Kidney (tissue), 14 donors: Measurements from ENCODE around the gene ZNF222. TPM values are rescaled to one million over a fixed set of nuclear protein-coding genes. Genes with fewer than 3 reads are reported as not detected.
A peak's percentile ranks its signal among the peaks of the same experiment; 100 is the strongest.

Source experiments
- DNase-seq, 5 donors: peaks; one replicate each; pipeline ENCODE4 v3.0.0-alpha.2; 2013 to 2020
- FAIRE-seq: peaks from 2 replicates; lab custom pipeline; 2012; peaks lifted over from hg19 to GRCh38; lab: Jason Lieb, UNC
- H3K27ac ChIP-seq, 2 donors: one replicate each; pipeline ENCODE4 v1.7.0; 2013; ENCODE audit warnings: low read depth in 2 of 2, low read length in 2 of 2, inconsistent platforms in 1 of 2
- H3K27me3 ChIP-seq: one replicate; pipeline ENCODE4 v1.7.1; 2013; ENCODE audit warnings: low read length, inconsistent platforms; ENCODE audit not compliant: control insufficient read depth, insufficient read depth
- H3K36me3 ChIP-seq, 3 donors: one replicate each; pipeline versions ENCODE4 v1.7.0 to v1.7.1; 2013; ENCODE audit warnings: low read length in 3 of 3, control low read depth in 1 of 3, inconsistent platforms in 1 of 3; ENCODE audit not compliant: insufficient read depth in 3 of 3, control insufficient read depth in 2 of 3
- H3K4me1 ChIP-seq, 3 donors: one replicate each; pipeline versions ENCODE4 v1.7.0 to v1.7.1; 2013; ENCODE audit warnings: low read length in 3 of 3, inconsistent platforms in 1 of 3, low read depth in 1 of 3; ENCODE audit not compliant: control insufficient read depth in 2 of 3, insufficient read depth in 2 of 3
- H3K4me3 ChIP-seq, 3 donors: one replicate each; pipeline versions ENCODE4 v1.7.0 to v1.8.1; 2013; ENCODE audit warnings: low read length in 3 of 3, control low read depth in 1 of 3, inconsistent platforms in 1 of 3
- H3K9ac ChIP-seq, 3 donors: one replicate each; pipeline versions ENCODE4 v1.7.0 to v1.7.1; 2013; ENCODE audit warnings: low read length in 3 of 3, control low read depth in 1 of 3, inconsistent platforms in 1 of 3
- H3K9me3 ChIP-seq, 3 donors: one replicate each; pipeline versions ENCODE4 v1.7.0 to v1.7.1; 2013; ENCODE audit warnings: low read length in 3 of 3, control low read depth in 1 of 3, inconsistent platforms in 1 of 3; ENCODE audit not compliant: control insufficient read depth in 2 of 3, insufficient read depth in 1 of 3
- CTCF ChIP-seq: IDR thresholded peaks from 3 replicates; pipeline ENCODE4 v1.5.1; 2012; ENCODE audit warnings: mild to moderate bottlenecking, moderate library complexity, borderline replicate concordance; ENCODE audit not compliant: insufficient read depth; ENCODE audit errors: extremely low read depth
- intact Hi-C: fragments of 100-400 bp; cut with DNase I; formaldehyde crosslinking; loops from one replicate; pipeline ENCODE4 v1.11.1; 2022
- polyA plus RNA-seq: library from polyadenylated mRNA; stranded (reverse); fragments of 350-450 nt; fragmentation: Illumina TruSeq; extraction: RNeasy Lipid Tissue Mini Kit (QIAGEN cat#74804); gene quantifications from one replicate; pipeline ENCODE4 v1.2.3, GENCODE V29; 2014; ENCODE audit warnings: low read depth, low replicate concordance; ENCODE audit not compliant: insufficient read depth
- total RNA-seq: library from RNA; stranded (reverse); fragmentation: NEBNext Ultra II Directional; extraction: Animal tissue kit (Norgen Biotek cat#: 25700); gene quantifications from one replicate; pipeline ENCODE4 v1.2.1, GENCODE V29; 2021
- donor health status: control.
- donor health status: control.
- donor health status: control.
- donor health status: control.
- donor health status: control.
- donor health status: DM: yes; HTN: yes; CAD: no.
- donor health status: Normal renal cell carcinoma (clear cell type).

The ZNF222 gene
- total and polyA plus RNA-seq, 2 donors from 2014 or later = 3.9 to 4.5 TPM

- Histone ChIP-seq H3K27me3 (no peaks in the 10 kb centered on the region), H3K4me3 (no peak overlapping the region), H3K9me3 (peaks cover 0 to 3% (median 0%) of the 10 kb centered on the region in 3 donors), H3K4me1 (no peaks in the 10 kb centered on the region), H3K27ac (no peak overlapping the region), H3K36me3 (no peaks in the 10 kb centered on the region), H3K9ac (no peak overlapping the region)
- FAIRE-seq (no peak), DNase-seq (no peak)
- no peak for TF ChIP-seq CTCF
- intact Hi-C loops = no loop called here
Observed at GRCh38 chr19:44019498-44019897, 5.7 kb upstream of the ZNF222 start.

- intact Hi-C loops = no loop called here
Observed at GRCh38 chr19:44021221-44021620, 4.0 kb upstream of the ZNF222 start.

GRCh38 chr19:44024900-44025216 lies 321 bp upstream of the ZNF222 start:
- FAIRE-seq (no peak), DNase-seq (no peak)
- no peak for TF ChIP-seq CTCF
- H3K4me1 ChIP-seq = peaks cover 0 to 2% (median 0%) of the 10 kb centered on the region in 3 donors
- peak overlapping the region; percentile 88 to 94 (median 89) for H3K4me3 ChIP-seq
- peaks cover 11 to 19% (median 17%) of the 10 kb centered on the region in 3 donors for H3K36me3 ChIP-seq
- peaks cover 2 to 16% (median 14%) of the 10 kb centered on the region in 3 donors for H3K9me3 ChIP-seq
- intact Hi-C loops = no loop called here
- H3K27ac ChIP-seq = no peak overlapping the region
- no peaks in the 10 kb centered on the region for H3K27me3 ChIP-seq
- H3K9ac ChIP-seq = peak overlapping the region in 1 of 3 donors; percentile 89

More at GRCh38 chr19:44021221-44021620, 4.0 kb upstream of the ZNF222 start:
- no peak for TF ChIP-seq CTCF
- Histone ChIP-seq H3K36me3 (no peaks in the 10 kb centered on the region), H3K27me3 (no peaks in the 10 kb centered on the region), H3K4me3 (no peak overlapping the region), H3K27ac (no peak overlapping the region), H3K9me3 (peaks cover 0 to 3% (median 0%) of the 10 kb centered on the region in 3 donors), H3K4me1 (peaks cover 0 to 2% (median 0%) of the 10 kb centered on the region in 3 donors), H3K9ac (no peak overlapping the region)
- DNase-seq (no peak), FAIRE-seq (no peak)

- peaks cover 2 to 31% (median 23%) of the 10 kb centered on the region in 3 donors for H3K9me3 ChIP-seq
- intact Hi-C loops = no loop called here
- no peak overlapping the region for H3K4me3 ChIP-seq
- DNase-seq (no peak), FAIRE-seq (no peak)
- peaks cover 0 to 2% (median 0%) of the 10 kb centered on the region in 3 donors for H3K4me1 ChIP-seq
- H3K27ac ChIP-seq = no peak overlapping the region
- no peak for TF ChIP-seq CTCF
- H3K27me3 ChIP-seq = no peaks in the 10 kb centered on the region
- H3K9ac ChIP-seq = no peak overlapping the region
- H3K36me3 ChIP-seq = peaks cover 18 to 29% (median 23%) of the 10 kb centered on the region in 3 donors
Observed at GRCh38 chr19:44026622-44027021, 1.4 kb downstream of the ZNF222 start.
